ENCODE data around the gene SEZ6L2. TPM values are rescaled to one million over a fixed set of nuclear protein-coding genes. Genes with fewer than 3 reads are reported as not detected.

Gene SEZ6L2
- total RNA-seq, 1 donor from 2014 or later: 8.7 TPM

DNA sequence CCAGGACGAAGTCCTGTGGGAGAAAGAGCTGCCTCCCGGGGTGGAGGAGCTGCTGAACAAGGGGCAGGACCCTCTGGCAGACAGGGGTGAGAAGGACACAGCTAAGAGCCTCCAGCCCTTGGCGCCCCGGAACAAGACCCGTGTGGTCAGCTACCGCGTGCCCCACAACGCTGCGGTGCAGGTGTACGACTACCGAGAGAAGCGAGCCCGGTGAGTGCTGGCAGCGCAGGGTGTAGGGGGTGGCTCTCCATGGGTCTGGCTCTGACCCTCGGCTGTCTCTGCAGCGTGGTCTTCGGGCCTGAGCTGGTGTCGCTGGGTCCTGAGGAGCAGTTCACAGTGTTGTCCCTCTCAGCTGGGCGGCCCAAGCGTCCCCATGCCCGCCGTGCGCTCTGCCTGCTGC is 57.7 kb downstream of the SEZ6L2 start:
- H3K9me3 Mint-ChIP-seq: no peaks in the 10 kb centered on the region
- no peaks in the 10 kb centered on the region for H3K36me3 Mint-ChIP-seq (ENCODE audit: low read depth)
- no peak for DNase-seq (ENCODE audit: low read depth, low spot score)
- TF ChIP-seq, protein P1, sequence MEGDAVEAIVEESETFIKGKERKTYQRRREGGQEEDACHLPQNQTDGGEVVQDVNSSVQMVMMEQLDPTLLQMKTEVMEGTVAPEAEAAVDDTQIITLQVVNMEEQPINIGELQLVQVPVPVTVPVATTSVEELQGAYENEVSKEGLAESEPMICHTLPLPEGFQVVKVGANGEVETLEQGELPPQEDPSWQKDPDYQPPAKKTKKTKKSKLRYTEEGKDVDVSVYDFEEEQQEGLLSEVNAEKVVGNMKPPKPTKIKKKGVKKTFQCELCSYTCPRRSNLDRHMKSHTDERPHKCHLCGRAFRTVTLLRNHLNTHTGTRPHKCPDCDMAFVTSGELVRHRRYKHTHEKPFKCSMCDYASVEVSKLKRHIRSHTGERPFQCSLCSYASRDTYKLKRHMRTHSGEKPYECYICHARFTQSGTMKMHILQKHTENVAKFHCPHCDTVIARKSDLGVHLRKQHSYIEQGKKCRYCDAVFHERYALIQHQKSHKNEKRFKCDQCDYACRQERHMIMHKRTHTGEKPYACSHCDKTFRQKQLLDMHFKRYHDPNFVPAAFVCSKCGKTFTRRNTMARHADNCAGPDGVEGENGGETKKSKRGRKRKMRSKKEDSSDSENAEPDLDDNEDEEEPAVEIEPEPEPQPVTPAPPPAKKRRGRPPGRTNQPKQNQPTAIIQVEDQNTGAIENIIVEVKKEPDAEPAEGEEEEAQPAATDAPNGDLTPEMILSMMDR (conservative IDR thresholded peaks at IDR 0.05): no peak
- H3K4me1 Mint-ChIP-seq: no peaks in the 10 kb centered on the region
- H3K27me3 Mint-ChIP-seq (ENCODE audit: low read depth): no peaks in the 10 kb centered on the region
- H3K27ac Mint-ChIP-seq (ENCODE audit: unreplicated experiment): no peak overlapping the region
- no peak overlapping the region for H3K4me3 Mint-ChIP-seq

DNA sequence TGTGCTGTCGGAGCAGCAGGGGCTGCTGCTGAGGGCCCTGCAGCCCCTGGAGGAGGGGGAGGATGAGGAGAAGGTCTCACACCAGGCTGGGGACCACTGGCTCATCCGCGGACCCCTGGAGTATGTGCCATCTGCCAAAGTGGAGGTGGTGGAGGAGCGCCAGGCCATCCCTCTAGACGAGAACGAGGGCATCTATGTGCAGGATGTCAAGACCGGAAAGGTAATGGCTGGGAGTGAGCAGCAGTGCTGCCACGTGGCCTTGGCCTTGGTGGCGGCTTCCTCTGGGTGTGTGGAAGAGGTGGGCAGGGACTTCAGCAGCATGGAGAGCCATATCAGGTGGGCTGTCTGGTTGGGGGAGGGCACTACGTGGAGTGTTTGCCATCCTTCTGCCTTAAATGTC is 59.1 kb downstream of the SEZ6L2 start:
- H3K4me3 Mint-ChIP-seq: no peak overlapping the region
- H3K36me3 Mint-ChIP-seq (ENCODE audit: low read depth): no peaks in the 10 kb centered on the region
- TF ChIP-seq, protein P1 (conservative IDR thresholded peaks at IDR 0.05): no peak
- no peaks in the 10 kb centered on the region for H3K27me3 Mint-ChIP-seq (ENCODE audit: low read depth)
- no peaks in the 10 kb centered on the region for H3K4me1 Mint-ChIP-seq
- DNase-seq (ENCODE audit: low read depth, low spot score): no peak
- no peak overlapping the region for H3K27ac Mint-ChIP-seq (ENCODE audit: unreplicated experiment)
- H3K9me3 Mint-ChIP-seq: no peaks in the 10 kb centered on the region

DNA sequence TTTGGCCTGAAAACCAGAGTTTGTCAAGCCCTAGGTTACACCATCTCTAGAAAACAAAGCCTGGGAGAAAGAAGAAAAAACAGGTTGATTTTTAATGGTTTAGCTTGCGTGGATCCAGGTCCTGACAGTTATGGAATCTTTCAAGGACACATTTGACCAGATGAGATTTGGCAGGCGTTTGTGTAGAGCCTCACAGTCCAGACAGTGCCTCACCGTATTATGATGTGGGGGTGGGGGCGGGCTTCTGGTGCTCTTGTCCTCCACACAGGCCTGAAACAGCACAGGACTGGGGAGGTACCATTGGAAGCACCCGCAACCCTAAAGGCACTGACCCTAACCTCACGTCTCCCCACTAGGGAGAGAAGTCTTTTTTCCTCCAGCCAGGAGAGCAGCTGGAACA is 59.5 kb downstream of the SEZ6L2 start:
- no peaks in the 10 kb centered on the region for H3K4me1 Mint-ChIP-seq
- no peaks in the 10 kb centered on the region for H3K36me3 Mint-ChIP-seq (ENCODE audit: low read depth)
- H3K4me3 Mint-ChIP-seq: no peak overlapping the region
- no peak for DNase-seq (ENCODE audit: low read depth, low spot score)
- TF ChIP-seq, protein P1 (conservative IDR thresholded peaks at IDR 0.05): no peak
- H3K27me3 Mint-ChIP-seq (ENCODE audit: low read depth): no peaks in the 10 kb centered on the region
- no peaks in the 10 kb centered on the region for H3K9me3 Mint-ChIP-seq
- no peak overlapping the region for H3K27ac Mint-ChIP-seq (ENCODE audit: unreplicated experiment)

DNA sequence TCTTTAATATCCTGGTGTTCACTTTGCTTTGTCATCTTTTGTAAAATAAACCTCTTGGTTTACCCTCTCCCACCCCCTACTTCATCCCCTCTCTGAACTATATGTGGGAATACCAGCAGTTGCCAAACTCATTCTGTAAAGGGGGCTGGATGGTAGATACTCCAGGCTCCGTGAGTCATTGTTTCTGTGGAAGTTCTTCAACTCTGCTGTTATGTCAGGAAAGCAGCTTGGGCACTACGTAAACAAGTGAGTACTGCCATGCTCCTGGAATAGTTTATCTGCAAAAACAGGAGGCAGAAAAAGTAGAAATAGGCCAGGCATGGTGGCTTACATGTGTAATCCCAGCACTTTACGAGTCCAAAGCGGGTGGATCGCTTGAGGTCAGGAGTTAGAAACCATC is 61.5 kb downstream of the SEZ6L2 start:
- TF ChIP-seq, protein P1 (conservative IDR thresholded peaks at IDR 0.05): no peak
- Mint-ChIP-seq H3K27me3 (ENCODE audit: low read depth) (no peaks in the 10 kb centered on the region), H3K4me1 (no peaks in the 10 kb centered on the region), H3K9me3 (no peaks in the 10 kb centered on the region), H3K27ac (ENCODE audit: unreplicated experiment) (no peak overlapping the region), H3K4me3 (no peak overlapping the region), H3K36me3 (ENCODE audit: low read depth) (no peaks in the 10 kb centered on the region)
- DNase-seq (ENCODE audit: low read depth, low spot score): no peak

DNA sequence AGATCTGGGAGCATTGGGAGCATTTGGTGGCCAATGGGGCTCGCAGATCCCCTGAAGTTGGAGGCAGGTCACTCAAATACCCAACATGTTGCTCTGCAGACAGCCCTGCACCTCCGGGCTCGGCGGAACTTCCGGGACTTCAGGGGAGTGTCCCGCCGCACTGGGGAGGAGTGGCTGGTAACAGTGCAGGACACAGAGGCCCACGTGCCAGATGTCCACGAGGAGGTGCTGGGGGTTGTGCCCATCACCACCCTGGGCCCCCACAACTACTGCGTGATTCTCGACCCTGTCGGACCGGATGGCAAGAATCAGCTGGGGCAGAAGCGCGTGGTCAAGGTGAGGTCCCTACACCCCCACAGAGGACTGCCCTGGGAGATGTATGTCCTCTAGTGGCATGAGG is 62.7 kb downstream of the SEZ6L2 start:
- no peaks in the 10 kb centered on the region for H3K27me3 Mint-ChIP-seq (ENCODE audit: low read depth)
- no peak overlapping the region for H3K4me3 Mint-ChIP-seq
- no peaks in the 10 kb centered on the region for H3K36me3 Mint-ChIP-seq (ENCODE audit: low read depth)
- DNase-seq (ENCODE audit: low read depth, low spot score): no peak
- no peaks in the 10 kb centered on the region for H3K9me3 Mint-ChIP-seq
- no peaks in the 10 kb centered on the region for H3K4me1 Mint-ChIP-seq
- TF ChIP-seq, protein P1 (conservative IDR thresholded peaks at IDR 0.05): no peak
- H3K27ac Mint-ChIP-seq (ENCODE audit: unreplicated experiment): no peak overlapping the region

DNA sequence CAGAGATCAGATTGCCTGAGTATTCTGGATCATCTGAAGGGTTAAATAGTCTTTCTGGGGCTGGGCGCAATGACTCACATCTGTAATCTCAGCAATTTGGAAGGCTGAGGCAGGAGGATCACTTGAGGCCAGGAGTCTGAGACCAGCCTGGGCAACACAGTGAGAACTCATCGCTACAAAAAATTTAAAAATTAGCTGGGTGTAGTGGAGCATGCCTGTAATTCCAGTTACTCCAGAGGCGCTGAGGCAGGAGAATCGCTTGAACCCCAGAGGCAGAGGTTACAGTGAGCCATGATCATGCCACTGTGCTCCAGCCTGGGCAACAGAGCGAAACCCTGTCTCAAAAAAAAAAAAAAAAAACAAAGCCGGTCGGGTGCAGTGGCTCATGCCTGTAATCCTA is 63.4 kb downstream of the SEZ6L2 start:
- Mint-ChIP-seq H3K27me3 (ENCODE audit: low read depth) (no peaks in the 10 kb centered on the region), H3K4me1 (no peaks in the 10 kb centered on the region), H3K27ac (ENCODE audit: unreplicated experiment) (no peak overlapping the region), H3K36me3 (ENCODE audit: low read depth) (no peaks in the 10 kb centered on the region), H3K4me3 (no peak overlapping the region), H3K9me3 (no peaks in the 10 kb centered on the region)
- TF ChIP-seq, protein P1 (conservative IDR thresholded peaks at IDR 0.05): no peak
- no peak for DNase-seq (ENCODE audit: low read depth, low spot score)

All from neural crest cell (in vitro differentiated cells).